OCI-LY1 (cell line): ENCODE data around the gene TRIM54.

Experiments
- CTCF ChIP-seq: fragments of 200-600 bp; sonication (generic), shearing (Covaris generic); IDR thresholded peaks from 2 replicates; pipeline ENCODE4 v1.5.1; 2017; ENCODE audit warnings: mild to moderate bottlenecking, antibody characterized with exemption, low read length, moderate library complexity, mixed read lengths
- EZH2 ChIP-seq: fragments of 200-600 bp; sonication (generic), shearing (Covaris generic); IDR thresholded peaks from 2 replicates; pipeline ENCODE4 v1.8.0; 2017; ENCODE audit warnings: borderline replicate concordance, mixed run types, mild to moderate bottlenecking, antibody characterized with exemption, low read length, moderate library complexity, mixed read lengths

DNA sequence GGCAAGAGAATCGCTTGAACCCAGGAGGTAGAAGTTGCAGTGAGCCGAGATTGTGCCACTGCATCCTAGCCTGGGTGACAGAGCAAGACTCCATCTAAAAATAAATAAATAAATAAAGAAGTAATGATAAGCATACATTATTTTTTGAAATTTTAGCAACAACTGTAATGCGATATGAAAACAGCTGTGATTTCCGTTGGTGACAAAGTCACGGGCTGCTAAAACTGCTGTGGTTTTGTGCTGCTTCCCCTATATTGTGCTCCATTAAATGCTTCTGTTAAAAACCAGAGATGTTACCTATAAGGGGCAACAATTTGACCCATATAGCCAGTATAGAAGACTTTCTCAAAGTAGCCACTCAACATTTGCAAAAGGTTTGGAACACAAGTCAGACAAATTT lies 8.3 kb downstream of the TRIM54 start:
- TF ChIP-seq CTCF (no peak), EZH2 (no peak)
